ENCODE results near the gene LRRC23.

DNA sequence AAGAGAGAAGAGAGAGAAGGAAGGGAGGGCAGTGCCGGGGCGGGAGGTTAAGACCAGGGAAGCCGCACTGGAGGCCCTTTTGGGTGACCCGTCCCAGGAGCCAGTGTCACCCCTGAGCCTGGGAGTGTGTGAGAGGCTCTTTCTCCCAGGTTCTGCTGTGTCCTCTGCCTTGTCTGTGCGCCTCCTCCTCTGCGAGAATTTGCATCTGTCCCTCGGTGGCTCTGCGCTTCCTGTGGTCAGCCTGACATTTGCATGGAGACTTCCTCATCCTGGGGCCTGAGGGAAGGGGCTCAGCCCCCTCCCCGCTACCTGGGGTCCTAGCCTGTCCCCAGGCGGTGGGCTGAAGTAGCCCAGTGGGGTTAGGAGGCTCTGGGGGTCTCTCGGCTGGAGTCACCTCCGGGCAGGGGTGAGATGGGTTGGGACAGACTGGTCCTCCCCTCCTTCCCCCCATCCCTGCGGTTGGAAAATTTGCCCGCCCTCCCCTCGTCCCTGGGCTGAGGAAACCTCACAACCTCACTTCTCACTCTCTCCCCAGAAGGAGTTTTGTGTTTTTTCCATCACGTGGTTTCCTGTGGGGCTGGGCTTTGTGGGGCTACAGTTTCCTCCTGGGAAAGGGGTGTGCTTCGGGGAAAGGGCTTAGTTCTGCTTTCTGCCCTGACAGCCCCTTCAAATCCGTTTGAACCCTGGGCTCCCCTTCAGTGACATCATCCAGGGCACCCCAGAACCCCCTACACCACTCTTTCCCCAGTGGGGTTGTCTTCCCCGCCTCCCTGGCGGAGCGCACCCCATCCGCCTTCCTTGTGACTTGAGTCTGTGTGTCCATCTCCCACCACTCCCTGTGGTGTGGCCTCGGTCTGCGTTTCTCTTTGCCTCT is 49.1 kb downstream of the LRRC23 start:
- TF ChIP-seq RFX5 (IDR thresholded peaks at IDR 0.05; ENCODE audit: low read length) = no peak
- no peak for TF ChIP-seq MEF2A (IDR thresholded peaks at IDR 0.05; ENCODE audit: borderline replicate concordance, low read depth)
- TF ChIP-seq POLR2AphosphoS5 (IDR thresholded peaks at IDR 0.05; ENCODE audit: low read depth, low read length) = no peak
